H1 (cell line): ENCODE data around the gene TAF4. TPM values are rescaled to one million over a fixed set of nuclear protein-coding genes. Genes with fewer than 3 reads are reported as not detected.

Source experiments
- ASH2L ChIP-seq: fragments of 200-600, 300-600 bp; sonication (generic); IDR thresholded peaks from one replicate; pipeline ENCODE4 v1.7.1; 2017; ENCODE audit warnings: low read length
- CBX5 ChIP-seq: fragments of 300-800, 300-1000 bp; sonication (generic); IDR thresholded peaks from 2 replicates; pipeline ENCODE4 v1.7.1; 2016; ENCODE audit warnings: antibody characterized with exemption, low read length, low read depth
- CHD2 ChIP-seq: IDR thresholded peaks from 2 replicates; pipeline ENCODE4 v1.6.1; 2012; ENCODE audit warnings: low read length, improper control_type of control experiment
- EZH2 ChIP-seq: fragments of 200-600 bp; sonication (generic); IDR thresholded peaks from 2 replicates; pipeline ENCODE4 v1.7.1; 2012; ENCODE audit warnings: low read depth, mild to moderate bottlenecking, moderate library complexity, low read length, inconsistent platforms; ENCODE audit not compliant: severe bottlenecking
- TAF7 ChIP-seq: optimal IDR thresholded peaks from 2 replicates; pipeline ENCODE3; 2011; ENCODE audit warnings: low read depth, mild to moderate bottlenecking, inconsistent platforms, low read length, moderate library complexity, borderline replicate concordance
- polyA plus RNA-seq, 7 experiments: library from polyadenylated mRNA; depleted of rRNA in 3 of 7; stranded (reverse) in 5 of 7; unstranded in 2 of 7; fragments of >200 nt in 5 of 7; fragments of 200-250 nt in 2 of 7; gene quantifications; 1 replicate in 5 of 7; 2 replicates in 1 of 7; 4 replicates in 1 of 7; pipeline versions ENCODE4 v1.2.1 to v1.2.3, GENCODE V29; 2011 to 2013; ENCODE audit warnings: missing spikeins in 2 of 7, mixed read lengths in 2 of 7
- total RNA-seq: library from RNA; stranded (reverse); fragmentation: NEBNext Ultra II Directional; extraction: Animal tissue kit (Norgen Biotek cat#: 25700); gene quantifications from 2 replicates; pipeline ENCODE4 v1.2.1, GENCODE V29; 2021

The TAF4 gene
- total and polyA plus RNA-seq, 2 of the 8 experiments (the other 6 are each of a cell fraction or from before 2014, with no cell fraction given), result 16.0 to 30.1 TPM

- no peak for TF ChIP-seq TAF7
- TF ChIP-seq ASH2L, result no peak
- TF ChIP-seq CBX5, result no peak
- no peak for TF ChIP-seq EZH2
- TF ChIP-seq CHD2, result no peak
These were observed 50.0 kb downstream of the TAF4 start (continued) for GRCh38 chr20:62015540-62016288.
